Neural progenitor cell (in vitro differentiated cells): Measurements from ENCODE around the gene KDM3B.

Experiments used
- CTCF ChIP-seq: fragments of 200-600 bp; sonication (generic); IDR thresholded peaks from 2 replicates; pipeline ENCODE4 v1.5.1; 2017; ENCODE audit warnings: antibody characterized with exemption, mild to moderate bottlenecking
- EZH2 ChIP-seq: fragments of 200-600 bp; sonication (generic); IDR thresholded peaks from 2 replicates; pipeline ENCODE4 v1.6.1; 2017; ENCODE audit warnings: antibody characterized with exemption, mild to moderate bottlenecking, moderate library complexity

DNA sequence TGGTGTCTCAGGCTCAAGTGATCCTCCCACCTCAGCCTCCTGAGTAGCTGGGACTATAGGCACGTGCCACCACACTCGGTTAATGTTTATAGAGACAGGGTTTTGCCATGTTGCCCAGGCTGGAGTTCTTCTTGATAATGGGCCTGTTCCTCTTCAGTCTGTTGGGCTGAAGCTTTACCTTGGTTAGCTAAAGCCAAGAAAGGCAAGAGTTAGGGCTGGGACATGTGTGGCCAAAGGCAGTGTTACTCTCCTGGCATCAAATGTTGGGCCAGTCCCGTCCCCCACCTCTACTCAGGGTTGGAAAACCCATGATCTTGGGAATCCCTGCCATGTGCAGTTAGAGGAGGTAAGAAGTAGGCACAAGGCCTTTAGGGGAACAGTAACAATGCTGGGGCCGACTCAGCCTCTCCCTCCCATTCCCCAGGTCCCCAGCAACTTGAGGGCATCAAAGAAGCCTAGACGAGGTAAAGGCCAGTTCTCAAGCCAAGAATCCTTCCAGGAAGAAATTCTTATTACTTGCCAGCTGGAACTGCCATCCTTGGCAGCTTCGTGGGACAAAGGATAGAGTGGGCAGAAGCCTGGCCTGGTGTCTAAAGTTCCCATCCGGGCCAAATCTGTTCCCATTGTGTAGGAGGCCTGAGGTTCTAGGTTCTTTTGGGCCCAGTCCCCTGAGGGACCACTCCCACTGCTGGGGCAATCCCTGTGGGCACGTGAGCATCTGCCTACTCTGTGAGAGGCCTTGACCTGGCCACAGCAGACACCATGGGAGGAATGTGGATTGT is 117.2 kb downstream of the KDM3B start:
- TF ChIP-seq CTCF: no peak
- TF ChIP-seq EZH2: no peak
